CD8-positive, alpha-beta memory T cell (primary cell): Measurements from ENCODE around the gene GDF10. TPM values are rescaled to one million over a fixed set of nuclear protein-coding genes. Genes with fewer than 3 reads are reported as not detected.

Experiments
- CTCF ChIA-PET: fragments of 350-600 bp; sonication (Branson Sonifier 250); formaldehyde crosslinking; loops from one replicate; lab custom pipeline; 2021; ENCODE audit warnings: antibody characterized with exemption; lab: Charles Lee
- POLR2A ChIA-PET: fragments of 350-600 bp; sonication (Branson Sonifier 250); formaldehyde crosslinking; loops from one replicate; lab custom pipeline; 2021; ENCODE audit warnings: antibody characterized with exemption; lab: Charles Lee
- DNase-seq, 5 donors: peaks; one replicate each; pipeline versions ENCODE4 v3.0.0 to v3.0.0-alpha.2; 2020 to 2022; ENCODE audit warnings: mixed read lengths in 1 of 5
- H3K27ac ChIP-seq: one replicate; pipeline ENCODE4 v1.7.0; 2013; ENCODE audit warnings: low read depth, mild to moderate bottlenecking, low read length, moderate library complexity
- H3K27me3 ChIP-seq: 2 replicates; pipeline ENCODE4 v1.7.0; 2013; ENCODE audit warnings: low read length, mild to moderate bottlenecking; ENCODE audit not compliant: insufficient read depth, poor library complexity, severe bottlenecking
- H3K36me3 ChIP-seq: 2 replicates; pipeline ENCODE4 v1.7.0; 2013; ENCODE audit warnings: mild to moderate bottlenecking, low read length, moderate library complexity; ENCODE audit not compliant: insufficient read depth
- H3K4me1 ChIP-seq: 2 replicates; pipeline ENCODE4 v1.7.0; 2013; ENCODE audit warnings: mild to moderate bottlenecking, low read length, moderate library complexity; ENCODE audit not compliant: insufficient read depth
- H3K4me3 ChIP-seq: 2 replicates; pipeline ENCODE4 v1.7.0; 2013; ENCODE audit warnings: mild to moderate bottlenecking, low read length
- H3K9me3 ChIP-seq: 2 replicates; pipeline ENCODE4 v1.7.0; 2013; ENCODE audit warnings: mild to moderate bottlenecking, low read length
- H3K27ac Mint-ChIP-seq, 8 donors: one replicate each; pipeline ENCODE4 v1.8.0; 2020 to 2021; ENCODE audit warnings: mixed read lengths in 8 of 8, mild to moderate bottlenecking in 6 of 8, inconsistent platforms in 3 of 8, moderate library complexity in 3 of 8
- H3K27me3 Mint-ChIP-seq, 2 donors: one replicate each; pipeline ENCODE4 v1.8.0; 2020 to 2021; ENCODE audit warnings: mixed read lengths in 2 of 2, mild to moderate bottlenecking in 1 of 2, moderate library complexity in 1 of 2
- H3K36me3 Mint-ChIP-seq, 3 donors: one replicate each; pipeline ENCODE4 v1.8.0; 2020 to 2021; ENCODE audit warnings: mixed read lengths in 3 of 3, inconsistent platforms in 1 of 3, mild to moderate bottlenecking in 1 of 3
- H3K4me1 Mint-ChIP-seq, 3 donors: one replicate each; pipeline ENCODE4 v1.8.0; 2020 to 2021; ENCODE audit warnings: mixed read lengths in 3 of 3, inconsistent platforms in 1 of 3, mild to moderate bottlenecking in 1 of 3
- H3K4me3 Mint-ChIP-seq, 7 donors: one replicate each; pipeline ENCODE4 v1.8.0; 2020 to 2021; ENCODE audit warnings: mixed read lengths in 7 of 7, mild to moderate bottlenecking in 6 of 7, moderate library complexity in 4 of 7, inconsistent platforms in 2 of 7
- H3K9me3 Mint-ChIP-seq, 5 donors: one replicate each; pipeline ENCODE4 v1.8.0; 2020 to 2022; ENCODE audit warnings: mixed read lengths in 5 of 5, mild to moderate bottlenecking in 3 of 5, moderate library complexity in 2 of 5, inconsistent platforms in 1 of 5
- polyA plus RNA-seq: library from polyadenylated mRNA; unstranded; fragments of 300-500 nt; fragmentation: Illumina TruSeq; gene quantifications from one replicate; pipeline ENCODE4 v1.2.3, GENCODE V29; 2021
- total RNA-seq, 2 experiments: library from RNA; stranded (reverse); gene quantifications; one replicate each; pipeline ENCODE4 v1.2.3, GENCODE V29; 2021

GDF10 gene
- total and polyA plus RNA-seq, 3 experiments from 2014 or later: 0.18 to 0.24 (median 0.21) TPM

GRCh38 chr10:47334466-47335295 lies 34.7 kb downstream of the GDF10 start:
- H3K4me3 Mint-ChIP-seq: no peak overlapping the region
- Histone ChIP-seq H3K36me3 (no peaks in the 10 kb centered on the region), H3K27ac (no peak overlapping the region), H3K4me3 (no peak overlapping the region), H3K4me1 (no peaks in the 10 kb centered on the region), H3K27me3 (no peaks in the 10 kb centered on the region), H3K9me3 (no peaks in the 10 kb centered on the region)
- CTCF ChIA-PET: no interaction called here
- no peaks in the 10 kb centered on the region for H3K36me3 Mint-ChIP-seq
- peak overlapping the region in 1 of 8 donors; percentile 12 for H3K27ac Mint-ChIP-seq
- no peaks in the 10 kb centered on the region for H3K4me1 Mint-ChIP-seq
- peaks cover 0 to 20% of the 10 kb centered on the region in 2 donors for H3K27me3 Mint-ChIP-seq
- DNase-seq: no peak
- POLR2A ChIA-PET: no interaction called here
- no peaks in the 10 kb centered on the region for H3K9me3 Mint-ChIP-seq

- DNase-seq: no peak
- H3K36me3 Mint-ChIP-seq: no peaks in the 10 kb centered on the region
- Histone ChIP-seq H3K4me1 (no peaks in the 10 kb centered on the region), H3K27me3 (no peaks in the 10 kb centered on the region), H3K4me3 (no peak overlapping the region), H3K36me3 (no peaks in the 10 kb centered on the region), H3K9me3 (no peaks in the 10 kb centered on the region), H3K27ac (peak overlapping the region; percentile 12)
- no peaks in the 10 kb centered on the region for H3K4me1 Mint-ChIP-seq
- peaks cover 0 to 29% of the 10 kb centered on the region in 2 donors for H3K27me3 Mint-ChIP-seq
- H3K27ac Mint-ChIP-seq: no peak overlapping the region
- no peak overlapping the region for H3K4me3 Mint-ChIP-seq
- POLR2A ChIA-PET: no interaction called here
- no peaks in the 10 kb centered on the region for H3K9me3 Mint-ChIP-seq
- CTCF ChIA-PET: no interaction called here
Measured at GRCh38 chr10:47335906-47336305, 35.9 kb downstream of the GDF10 start.

GRCh38 chr10:47336387-47337134 lies 36.6 kb downstream of the GDF10 start:
- Mint-ChIP-seq H3K9me3 (no peaks in the 10 kb centered on the region), H3K4me1 (no peaks in the 10 kb centered on the region), H3K36me3 (no peaks in the 10 kb centered on the region), H3K27ac (no peak overlapping the region), H3K27me3 (peaks cover 0 to 29% of the 10 kb centered on the region in 2 donors), H3K4me3 (no peak overlapping the region)
- no peaks in the 10 kb centered on the region for H3K36me3 ChIP-seq
- POLR2A ChIA-PET: no interaction called here
- CTCF ChIA-PET: no interaction called here
- H3K27ac ChIP-seq: peak overlapping the region; percentile 12
- no peaks in the 10 kb centered on the region for H3K27me3 ChIP-seq
- H3K4me1 ChIP-seq: no peaks in the 10 kb centered on the region
- H3K9me3 ChIP-seq: no peaks in the 10 kb centered on the region
- no peak overlapping the region for H3K4me3 ChIP-seq
- no peak for DNase-seq

- no peaks in the 10 kb centered on the region for H3K4me1 Mint-ChIP-seq
- H3K27ac Mint-ChIP-seq: no peak overlapping the region
- no peaks in the 10 kb centered on the region for H3K36me3 Mint-ChIP-seq
- Histone ChIP-seq H3K4me1 (no peaks in the 10 kb centered on the region), H3K36me3 (no peaks in the 10 kb centered on the region), H3K27me3 (no peaks in the 10 kb centered on the region), H3K9me3 (no peaks in the 10 kb centered on the region), H3K27ac (no peak overlapping the region), H3K4me3 (no peak overlapping the region)
- H3K9me3 Mint-ChIP-seq: no peaks in the 10 kb centered on the region
- DNase-seq: no peak
- ChIA-PET POLR2A (no interaction called here), CTCF (interaction anchor here (0.9 kb wide), 1 partner anchor 313 kb away, joined by 4 read pairs; no protein-coding TSS in a partner anchor)
- H3K27me3 Mint-ChIP-seq: peaks cover 1 to 29% of the 10 kb centered on the region in 2 donors
- H3K4me3 Mint-ChIP-seq: no peak overlapping the region
Measured at GRCh38 chr10:47337310-47337709, 37.3 kb downstream of the GDF10 start.

- Histone ChIP-seq H3K27me3 (no peaks in the 10 kb centered on the region), H3K9me3 (no peaks in the 10 kb centered on the region), H3K36me3 (no peaks in the 10 kb centered on the region), H3K27ac (no peak overlapping the region), H3K4me1 (no peaks in the 10 kb centered on the region), H3K4me3 (no peak overlapping the region)
- H3K4me1 Mint-ChIP-seq: no peaks in the 10 kb centered on the region
- no peaks in the 10 kb centered on the region for H3K9me3 Mint-ChIP-seq
- no peak overlapping the region for H3K4me3 Mint-ChIP-seq
- peaks cover 5 to 24% of the 10 kb centered on the region in 2 donors for H3K27me3 Mint-ChIP-seq
- DNase-seq: no peak
- ChIA-PET POLR2A (no interaction called here), CTCF (interaction anchor here (0.9 to 3.0 kb wide), 5 partner anchors 27 to 319 kb away, joined by 3 to 17 read pairs (median 5); no protein-coding TSS in a partner anchor)
- H3K27ac Mint-ChIP-seq: peak overlapping the region in 1 of 8 donors; percentile 38
- H3K36me3 Mint-ChIP-seq: no peaks in the 10 kb centered on the region
Measured at GRCh38 chr10:47339186-47339735, 39.3 kb downstream of the GDF10 start.

GRCh38 chr10:47339759-47340607 lies 40.0 kb downstream of the GDF10 start:
- no peak overlapping the region for H3K4me3 Mint-ChIP-seq

GRCh38 chr10:47340608-47341170 lies 40.7 kb downstream of the GDF10 start:
- no peak overlapping the region for H3K4me3 ChIP-seq
- Mint-ChIP-seq H3K9me3 (no peaks in the 10 kb centered on the region), H3K27me3 (peaks cover 5 to 18% of the 10 kb centered on the region in 2 donors), H3K36me3 (no peaks in the 10 kb centered on the region), H3K4me3 (no peak overlapping the region), H3K4me1 (no peaks in the 10 kb centered on the region), H3K27ac (no peak overlapping the region)
- H3K27me3 ChIP-seq: no peaks in the 10 kb centered on the region
- H3K9me3 ChIP-seq: no peaks in the 10 kb centered on the region
- ChIA-PET CTCF (interaction anchor here (0.7 to 3.0 kb wide), 10 partner anchors 9 to 316 kb away, joined by 3 to 17 read pairs (median 3); no protein-coding TSS in a partner anchor), POLR2A (no interaction called here)
- H3K36me3 ChIP-seq: no peaks in the 10 kb centered on the region
- DNase-seq: peak; percentile 34 to 73 (median 44)
- H3K4me1 ChIP-seq: no peaks in the 10 kb centered on the region
- no peak overlapping the region for H3K27ac ChIP-seq

More at GRCh38 chr10:47339759-47340607, 40.0 kb downstream of the GDF10 start:
- no peak for DNase-seq
- no peaks in the 10 kb centered on the region for H3K36me3 Mint-ChIP-seq
- Histone ChIP-seq H3K36me3 (no peaks in the 10 kb centered on the region), H3K27ac (no peak overlapping the region), H3K27me3 (no peaks in the 10 kb centered on the region), H3K4me1 (no peaks in the 10 kb centered on the region), H3K9me3 (no peaks in the 10 kb centered on the region), H3K4me3 (no peak overlapping the region)
- peak overlapping the region in 1 of 8 donors; percentile 38 for H3K27ac Mint-ChIP-seq
- POLR2A ChIA-PET: no interaction called here
- H3K4me1 Mint-ChIP-seq: no peaks in the 10 kb centered on the region
- no peaks in the 10 kb centered on the region for H3K9me3 Mint-ChIP-seq
- CTCF ChIA-PET: interaction anchor here (0.9 to 3.0 kb wide), 6 partner anchors 17 to 315 kb away, joined by 3 to 17 read pairs (median 6); no protein-coding TSS in a partner anchor
- H3K27me3 Mint-ChIP-seq: peaks cover 5 to 20% of the 10 kb centered on the region in 2 donors
